CD4-positive, alpha-beta memory T cell (primary cell): ENCODE results near the gene NUCKS1. TPM values are rescaled to one million over a fixed set of nuclear protein-coding genes. Genes with fewer than 3 reads are reported as not detected.
A peak's percentile ranks its signal among the peaks of the same experiment; 100 is the strongest.
"Not testable (repeated sequence)": the region's sequence is repeated elsewhere in the genome, so short reads cannot be mapped to it uniquely, and the experiment has no call there.

Source experiments
- CTCF ChIA-PET: fragments of 350-600 bp; sonication (Branson Sonifier 250); formaldehyde crosslinking; loops from one replicate; lab custom pipeline; 2021; ENCODE audit warnings: inconsistent platforms; ENCODE audit not compliant: partially characterized antibody; lab: Charles Lee
- POLR2A ChIA-PET: fragments of 350-600 bp; sonication (Branson Sonifier 250); formaldehyde crosslinking; loops from one replicate; lab custom pipeline; 2021; ENCODE audit not compliant: partially characterized antibody; lab: Charles Lee
- DNase-seq, 5 donors: peaks; one replicate each; pipeline versions ENCODE4 v3.0.0 to v3.0.0-alpha.2; 2020 to 2022; ENCODE audit warnings: mixed read lengths in 1 of 5
- H3K27ac ChIP-seq: one replicate; pipeline ENCODE4 v1.7.0; 2013; ENCODE audit warnings: low read depth, low read length
- H3K27me3 ChIP-seq: 2 replicates; pipeline ENCODE4 v1.7.0; 2013; ENCODE audit warnings: mild to moderate bottlenecking, low read length, moderate library complexity; ENCODE audit not compliant: insufficient read depth
- H3K36me3 ChIP-seq: 2 replicates; pipeline ENCODE4 v1.7.0; 2013; ENCODE audit warnings: mild to moderate bottlenecking, low read length, moderate library complexity; ENCODE audit not compliant: insufficient read depth
- H3K4me1 ChIP-seq: 2 replicates; pipeline ENCODE4 v1.7.0; 2013; ENCODE audit warnings: mild to moderate bottlenecking, low read length, moderate library complexity; ENCODE audit not compliant: insufficient read depth
- H3K4me3 ChIP-seq, 2 donors: one replicate each; pipeline ENCODE4 v1.7.0; 2013; ENCODE audit warnings: low read length in 2 of 2, mild to moderate bottlenecking in 1 of 2
- H3K9me3 ChIP-seq, 2 donors: one replicate each; pipeline ENCODE4 v1.7.0; 2013; ENCODE audit warnings: low read length in 2 of 2, control low read depth in 1 of 2; ENCODE audit not compliant: control insufficient read depth in 1 of 2
- H3K27ac Mint-ChIP-seq, 7 donors: one replicate each; pipeline ENCODE4 v1.8.0; 2020 to 2021; ENCODE audit warnings: mixed read lengths in 7 of 7, mild to moderate bottlenecking in 6 of 7, inconsistent platforms in 3 of 7, moderate library complexity in 3 of 7
- H3K27me3 Mint-ChIP-seq, 2 donors: one replicate each; pipeline ENCODE4 v1.8.0; 2020 to 2021; ENCODE audit warnings: mixed read lengths in 2 of 2
- H3K36me3 Mint-ChIP-seq, 2 donors: one replicate each; pipeline ENCODE4 v1.8.0; 2020 to 2021; ENCODE audit warnings: mixed read lengths in 2 of 2, inconsistent platforms in 1 of 2, mild to moderate bottlenecking in 1 of 2
- H3K4me1 Mint-ChIP-seq, 4 donors: one replicate each; pipeline ENCODE4 v1.8.0; 2020 to 2021; ENCODE audit warnings: mixed read lengths in 4 of 4, mild to moderate bottlenecking in 1 of 4
- H3K4me3 Mint-ChIP-seq, 8 donors: one replicate each; pipeline ENCODE4 v1.8.0; 2020 to 2021; ENCODE audit warnings: mixed read lengths in 8 of 8, mild to moderate bottlenecking in 7 of 8, moderate library complexity in 6 of 8, inconsistent platforms in 3 of 8
- H3K9me3 Mint-ChIP-seq, 8 donors: one replicate each; pipeline ENCODE4 v1.8.0; 2020 to 2021; ENCODE audit warnings: mixed read lengths in 8 of 8, mild to moderate bottlenecking in 5 of 8, inconsistent platforms in 3 of 8, moderate library complexity in 1 of 8
- intact Hi-C: fragments of 100-400 bp; cut with micrococcal nuclease; formaldehyde crosslinking; loops from one replicate; pipeline ENCODE4 v1.15.1; 2023
- polyA plus RNA-seq, 2 donors: library from polyadenylated mRNA; unstranded; fragments of 300-500 nt; fragmentation: Illumina TruSeq; gene quantifications; one replicate each; pipeline ENCODE4 v1.2.3, GENCODE V29; 2021
- total RNA-seq, 2 experiments: library from RNA; stranded (reverse); gene quantifications; one replicate each; pipeline ENCODE4 v1.2.3, GENCODE V29; 2021

NUCKS1 gene
- total and polyA plus RNA-seq, 4 experiments from 2014 or later = 9.0 to 117 (median 62.2) TPM

DNA sequence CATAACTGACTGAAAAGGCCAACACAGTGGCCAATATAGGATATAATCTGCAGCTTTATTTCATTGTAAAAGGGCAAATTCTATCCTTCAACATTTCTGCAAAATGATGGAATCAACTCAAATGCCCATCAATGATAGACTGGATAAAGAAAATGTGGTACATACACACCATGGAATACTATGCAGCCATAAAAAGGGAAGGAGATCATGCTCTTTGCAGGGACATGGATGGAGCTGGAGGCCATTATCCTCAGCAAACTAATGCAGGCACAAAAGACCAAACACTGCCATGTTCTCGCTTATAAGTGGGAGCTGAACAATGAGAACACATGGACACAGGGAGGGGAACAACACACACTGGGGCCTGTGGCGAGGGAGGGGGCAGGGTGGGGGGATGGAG is 29.2 kb downstream of the NUCKS1 start:
- H3K27ac ChIP-seq, H3K4me3 Mint-ChIP-seq, intact Hi-C loops, H3K4me1 ChIP-seq, H3K27me3 ChIP-seq, H3K27ac Mint-ChIP-seq, H3K27me3 Mint-ChIP-seq, H3K9me3 Mint-ChIP-seq, H3K9me3 ChIP-seq, DNase-seq, H3K4me3 ChIP-seq, POLR2A ChIA-PET: not testable (repeated sequence)
- peaks cover 51% of the 10 kb centered on the region for H3K36me3 ChIP-seq
- H3K36me3 Mint-ChIP-seq = peaks cover 57 to 68% of the 10 kb centered on the region in 2 donors
- H3K4me1 Mint-ChIP-seq = peaks cover 5 to 12% (median 9%) of the 10 kb centered on the region in 4 donors
- CTCF ChIA-PET = interaction anchor here (1.3 to 10.9 kb wide), 2 partner anchors 10 to 257 kb away, joined by 4 to 79 read pairs; no protein-coding TSS in a partner anchor

DNA sequence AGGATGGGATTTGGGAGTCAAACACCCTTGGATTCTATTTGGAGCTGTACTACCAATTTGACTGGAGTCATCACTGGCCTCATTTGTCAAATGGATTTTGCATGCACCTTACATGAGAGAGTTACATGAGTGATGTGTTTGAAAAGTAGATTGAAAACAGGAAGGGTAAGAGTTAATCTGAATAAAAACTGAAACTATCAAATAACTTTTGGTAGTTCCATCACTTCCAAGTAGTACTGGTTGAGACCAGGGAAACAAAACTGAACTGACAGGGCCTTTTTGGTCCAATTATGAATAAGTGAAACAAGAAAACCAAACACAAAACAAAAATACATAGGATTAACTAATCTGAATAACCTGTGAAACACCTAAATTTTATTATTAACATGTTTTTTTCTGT is 30.2 kb downstream of the NUCKS1 start:
- Histone ChIP-seq H3K27ac (no peak overlapping the region), H3K9me3 (no peaks in the 10 kb centered on the region), H3K4me3 (no peak overlapping the region), H3K36me3 (peaks cover 57% of the 10 kb centered on the region), H3K27me3 (no peaks in the 10 kb centered on the region), H3K4me1 (no peaks in the 10 kb centered on the region)
- Mint-ChIP-seq H3K9me3 (no peaks in the 10 kb centered on the region), H3K36me3 (peaks cover 62 to 66% of the 10 kb centered on the region in 2 donors), H3K4me3 (no peak overlapping the region), H3K27ac (peak overlapping the region in 2 of 7 donors; percentile 37 to 42), H3K27me3 (no peaks in the 10 kb centered on the region), H3K4me1 (peaks cover 3 to 11% (median 5%) of the 10 kb centered on the region in 4 donors)
- ChIA-PET POLR2A (no interaction called here), CTCF (no interaction called here)
- intact Hi-C loops = no loop called here
- no peak for DNase-seq

DNA sequence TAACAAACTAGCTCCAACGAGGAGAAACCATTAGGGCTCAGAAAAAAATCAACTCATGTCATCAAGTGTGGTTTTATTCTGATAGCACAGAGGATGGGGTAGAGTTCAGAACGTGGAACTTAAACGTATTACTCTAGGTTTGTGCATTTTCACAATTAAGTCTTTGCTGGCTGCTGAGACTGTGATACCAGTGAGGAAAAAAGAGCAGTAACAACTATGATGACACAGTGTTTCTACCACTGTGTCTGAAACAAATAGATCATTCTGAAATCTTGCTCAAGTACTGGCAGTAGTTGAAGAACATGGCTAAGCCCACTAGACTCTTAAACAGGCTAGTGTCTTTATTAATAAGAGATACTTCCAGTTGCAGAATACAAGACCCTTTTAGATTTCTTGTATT is 31.0 kb downstream of the NUCKS1 start:
- intact Hi-C loops = no loop called here
- H3K4me3 ChIP-seq = no peak overlapping the region
- Mint-ChIP-seq H3K4me1 (peaks cover 0 to 8% (median 4%) of the 10 kb centered on the region in 4 donors), H3K27ac (peak overlapping the region in 2 of 7 donors; percentile 12 to 37), H3K27me3 (no peaks in the 10 kb centered on the region), H3K9me3 (no peaks in the 10 kb centered on the region), H3K4me3 (no peak overlapping the region), H3K36me3 (peaks cover 60 to 62% of the 10 kb centered on the region in 2 donors)
- no peaks in the 10 kb centered on the region for H3K9me3 ChIP-seq
- H3K27ac ChIP-seq = no peak overlapping the region
- H3K36me3 ChIP-seq = peaks cover 57% of the 10 kb centered on the region
- POLR2A ChIA-PET = no interaction called here
- no peaks in the 10 kb centered on the region for H3K27me3 ChIP-seq
- no peak for DNase-seq
- CTCF ChIA-PET = interaction anchor here (1.4 kb wide), 1 partner anchor 60 kb away, joined by 3 read pairs; no protein-coding TSS in a partner anchor
- no peaks in the 10 kb centered on the region for H3K4me1 ChIP-seq

DNA sequence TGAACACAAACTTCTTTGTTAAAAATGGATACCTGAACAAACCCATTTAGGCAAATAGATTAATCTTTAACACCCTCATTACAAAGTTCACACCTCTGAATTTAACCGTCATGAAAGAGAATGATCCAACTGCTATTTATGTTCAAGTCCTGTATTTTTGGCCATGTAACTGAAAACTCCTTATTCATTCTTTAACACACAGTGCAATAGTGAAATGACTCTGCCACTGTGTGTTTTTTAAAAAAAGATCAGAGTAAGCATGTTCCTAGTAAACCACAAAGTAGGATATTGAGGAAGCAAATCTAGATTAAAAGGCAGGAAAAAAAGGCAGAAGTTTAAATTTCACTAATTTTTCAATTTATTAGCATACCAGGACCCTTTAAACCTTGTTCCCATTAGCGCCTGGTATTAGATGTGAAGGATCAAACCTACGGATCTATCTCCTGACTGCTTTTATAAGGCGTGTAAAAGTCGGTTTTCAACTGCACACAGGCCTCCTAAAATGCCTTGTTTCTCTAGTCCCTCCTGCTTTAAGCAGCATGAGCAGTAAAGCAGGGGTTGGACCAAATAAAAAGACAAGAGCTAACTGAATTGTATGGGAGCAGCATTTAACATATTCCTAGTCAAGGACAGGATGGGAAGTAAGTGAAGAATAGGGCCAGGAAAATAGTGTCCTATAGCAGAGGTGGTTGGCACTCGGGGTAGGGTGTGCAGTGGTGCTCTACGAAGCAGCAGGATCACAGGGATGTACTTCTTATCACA is 33.4 kb downstream of the NUCKS1 start:
- Mint-ChIP-seq H3K4me1 (peaks cover 2 to 8% (median 4%) of the 10 kb centered on the region in 4 donors), H3K4me3 (no peak overlapping the region), H3K36me3 (peaks cover 47 to 53% of the 10 kb centered on the region in 2 donors), H3K9me3 (no peaks in the 10 kb centered on the region), H3K27me3 (no peaks in the 10 kb centered on the region), H3K27ac (peak overlapping the region in 1 of 7 donors; percentile 42)
- H3K4me3 ChIP-seq = no peak overlapping the region
- POLR2A ChIA-PET = no interaction called here
- no peak for DNase-seq
- H3K4me1 ChIP-seq = no peaks in the 10 kb centered on the region
- no peak overlapping the region for H3K27ac ChIP-seq
- H3K9me3 ChIP-seq = no peaks in the 10 kb centered on the region
- intact Hi-C loops = no loop called here
- no peaks in the 10 kb centered on the region for H3K27me3 ChIP-seq
- CTCF ChIA-PET = no interaction called here
- peaks cover 57% of the 10 kb centered on the region for H3K36me3 ChIP-seq

DNA sequence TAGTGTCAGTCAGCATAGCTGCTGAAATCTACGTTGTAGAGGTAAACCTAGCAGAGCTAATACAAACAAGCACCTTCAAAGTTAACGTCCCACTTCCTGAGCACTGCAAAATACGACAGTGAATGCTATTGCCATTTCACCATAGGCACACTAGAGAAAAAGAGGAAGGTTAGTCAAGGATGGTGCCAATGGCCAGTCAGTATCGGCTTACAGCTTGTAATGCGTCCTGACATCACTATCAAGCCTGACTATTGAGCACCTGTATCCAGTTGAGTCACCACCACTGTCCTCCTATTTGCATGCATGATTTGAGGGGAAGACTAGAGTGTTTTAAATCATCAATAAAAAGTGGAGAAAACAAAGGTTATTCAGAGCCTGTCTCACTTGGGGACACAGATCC is 34.4 kb downstream of the NUCKS1 start:
- H3K9me3 ChIP-seq = no peaks in the 10 kb centered on the region
- H3K4me1 ChIP-seq = no peaks in the 10 kb centered on the region
- no peaks in the 10 kb centered on the region for H3K27me3 ChIP-seq
- no peak for DNase-seq
- intact Hi-C loops = no loop called here
- Mint-ChIP-seq H3K4me1 (peaks cover 6 to 18% (median 12%) of the 10 kb centered on the region in 4 donors), H3K27me3 (no peaks in the 10 kb centered on the region), H3K27ac (peak overlapping the region in 1 of 7 donors; percentile 7), H3K36me3 (peaks cover 37 to 52% of the 10 kb centered on the region in 2 donors), H3K4me3 (no peak overlapping the region), H3K9me3 (no peaks in the 10 kb centered on the region)
- H3K27ac ChIP-seq = no peak overlapping the region
- peaks cover 49% of the 10 kb centered on the region for H3K36me3 ChIP-seq
- CTCF ChIA-PET = interaction anchor here (1.1 to 6.9 kb wide), 3 partner anchors 31 to 76 kb away, joined by 3 to 60 read pairs (median 4); partner anchors contain the start of gene RAB29
- POLR2A ChIA-PET = no interaction called here
- H3K4me3 ChIP-seq = no peak overlapping the region

DNA sequence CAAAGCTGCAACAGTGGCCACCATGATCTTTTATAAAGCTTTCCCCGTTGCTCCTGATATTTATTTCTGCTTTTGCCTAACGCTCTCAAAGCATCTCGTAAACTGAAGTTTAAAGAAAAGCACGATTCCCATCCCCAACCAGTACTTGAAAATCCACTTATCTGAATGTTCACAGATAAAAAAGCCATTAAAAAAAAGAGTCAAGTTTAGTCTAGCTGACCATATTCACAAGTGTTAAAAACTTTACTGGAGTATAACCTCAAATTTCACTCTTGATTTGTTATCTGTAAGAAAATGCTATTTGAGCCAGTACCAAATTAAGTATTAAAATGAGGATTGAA is 35.1 kb downstream of the NUCKS1 start:
- Histone ChIP-seq H3K36me3 (peaks cover 42% of the 10 kb centered on the region), H3K4me3 (no peak overlapping the region), H3K4me1 (no peaks in the 10 kb centered on the region), H3K27me3 (no peaks in the 10 kb centered on the region), H3K27ac (no peak overlapping the region), H3K9me3 (no peaks in the 10 kb centered on the region)
- no peak overlapping the region for H3K4me3 Mint-ChIP-seq
- CTCF ChIA-PET = interaction anchor here (0.6 to 9.2 kb wide), 11 partner anchors 15 to 190 kb away, joined by 3 to 138 read pairs (median 4); partner anchors contain the start of gene RAB29
- peaks cover 5 to 14% (median 13%) of the 10 kb centered on the region in 4 donors for H3K4me1 Mint-ChIP-seq
- no peaks in the 10 kb centered on the region for H3K27me3 Mint-ChIP-seq
- POLR2A ChIA-PET = interaction anchor here (1.1 kb wide), 1 partner anchor 28 kb away, joined by 3 read pairs; no protein-coding TSS in a partner anchor
- peaks cover 35 to 47% of the 10 kb centered on the region in 2 donors for H3K36me3 Mint-ChIP-seq
- DNase-seq = no peak
- peak overlapping the region in 2 of 7 donors; percentile 13 to 40 for H3K27ac Mint-ChIP-seq
- no peaks in the 10 kb centered on the region for H3K9me3 Mint-ChIP-seq
- intact Hi-C loops = loop anchor here (5.0 kb wide), 2 partner anchors 32 to 262 kb away; no protein-coding TSS in a partner anchor

DNA sequence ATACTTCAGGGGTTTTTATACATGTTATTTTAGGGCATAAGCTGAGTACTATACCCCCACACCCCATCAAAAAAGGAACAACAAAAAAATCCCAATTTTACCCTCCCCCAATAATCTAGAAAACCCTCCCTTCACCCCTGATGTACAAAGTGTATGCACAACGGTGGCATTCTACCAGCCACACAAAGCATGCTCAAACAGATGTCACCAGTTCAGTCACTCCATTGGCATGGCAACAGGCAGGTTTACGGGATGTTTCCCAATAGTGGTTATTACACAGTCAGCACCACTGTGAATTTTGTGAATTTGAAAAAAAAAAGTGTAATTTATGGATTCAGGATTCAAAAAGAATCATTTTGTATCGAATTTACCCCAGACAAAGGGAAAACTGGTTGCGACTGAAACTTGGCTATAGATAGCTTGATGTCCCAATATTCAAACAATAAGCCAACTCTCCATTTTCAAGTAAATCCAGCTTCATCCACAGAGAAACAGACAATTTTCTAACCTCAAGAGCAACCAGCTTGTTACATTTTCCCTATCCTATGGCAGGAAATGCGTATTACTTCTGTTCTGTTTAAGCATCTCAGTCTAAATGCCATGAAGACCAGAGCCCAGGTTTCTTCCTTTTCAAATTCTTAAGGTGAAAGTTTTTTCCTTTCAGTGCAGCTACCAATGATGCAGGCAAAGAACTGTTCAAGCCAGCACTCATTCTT is 35.6 kb downstream of the NUCKS1 start:
- no peak overlapping the region for H3K4me3 ChIP-seq
- Mint-ChIP-seq H3K4me1 (peaks cover 5 to 14% (median 13%) of the 10 kb centered on the region in 4 donors), H3K4me3 (no peak overlapping the region), H3K36me3 (peaks cover 32 to 44% of the 10 kb centered on the region in 2 donors), H3K27ac (peak overlapping the region in 4 of 7 donors; percentile 4 to 74 (median 19)), H3K27me3 (no peaks in the 10 kb centered on the region), H3K9me3 (no peaks in the 10 kb centered on the region)
- intact Hi-C loops = loop anchor here (5.0 kb wide), 2 partner anchors 33 to 263 kb away; no protein-coding TSS in a partner anchor
- H3K27me3 ChIP-seq = no peaks in the 10 kb centered on the region
- CTCF ChIA-PET = interaction anchor here (0.7 to 9.2 kb wide), 13 partner anchors 9 to 190 kb away, joined by 3 to 138 read pairs (median 3); partner anchors contain the start of genes ELK4 and RAB29
- DNase-seq = no peak
- no peak overlapping the region for H3K27ac ChIP-seq
- no peaks in the 10 kb centered on the region for H3K9me3 ChIP-seq
- H3K4me1 ChIP-seq = no peaks in the 10 kb centered on the region
- POLR2A ChIA-PET = interaction anchor here (1.1 kb wide), 1 partner anchor 28 kb away, joined by 3 read pairs; no protein-coding TSS in a partner anchor
- peaks cover 36% of the 10 kb centered on the region for H3K36me3 ChIP-seq
